Left lobe of liver (tissue), 2 donors: ENCODE results near the gene XKR3. TPM values are rescaled to one million over a fixed set of nuclear protein-coding genes. Genes with fewer than 3 reads are reported as not detected.
"Not testable (repeated sequence)": the region's sequence is repeated elsewhere in the genome, so short reads cannot be mapped to it uniquely, and the experiment has no call there.

ENCODE experiments used
- ATAC-seq: fragments of 200-7000 bp; cut with Tn5 transposase; one replicate; pipeline ENCODE4 v1.9.1; 2020; ENCODE audit warnings: mild to moderate bottlenecking, moderate library complexity
- DNase-seq: peaks from one replicate; pipeline ENCODE4 v3.0.0-alpha.2; 2020; ENCODE audit warnings: low spot score
- total RNA-seq: library from RNA; stranded (reverse); gene quantifications from one replicate; pipeline ENCODE4 v1.2.1, GENCODE V29; 2021
- donor health status: DM: no; HTN: no; CAD: no; lungs with moderate emphysema.
- donor health status: DM: no; HTN: yes; CAD: no.

Gene XKR3
- total RNA-seq, 1 donor from 2014 or later: not detected

DNA sequence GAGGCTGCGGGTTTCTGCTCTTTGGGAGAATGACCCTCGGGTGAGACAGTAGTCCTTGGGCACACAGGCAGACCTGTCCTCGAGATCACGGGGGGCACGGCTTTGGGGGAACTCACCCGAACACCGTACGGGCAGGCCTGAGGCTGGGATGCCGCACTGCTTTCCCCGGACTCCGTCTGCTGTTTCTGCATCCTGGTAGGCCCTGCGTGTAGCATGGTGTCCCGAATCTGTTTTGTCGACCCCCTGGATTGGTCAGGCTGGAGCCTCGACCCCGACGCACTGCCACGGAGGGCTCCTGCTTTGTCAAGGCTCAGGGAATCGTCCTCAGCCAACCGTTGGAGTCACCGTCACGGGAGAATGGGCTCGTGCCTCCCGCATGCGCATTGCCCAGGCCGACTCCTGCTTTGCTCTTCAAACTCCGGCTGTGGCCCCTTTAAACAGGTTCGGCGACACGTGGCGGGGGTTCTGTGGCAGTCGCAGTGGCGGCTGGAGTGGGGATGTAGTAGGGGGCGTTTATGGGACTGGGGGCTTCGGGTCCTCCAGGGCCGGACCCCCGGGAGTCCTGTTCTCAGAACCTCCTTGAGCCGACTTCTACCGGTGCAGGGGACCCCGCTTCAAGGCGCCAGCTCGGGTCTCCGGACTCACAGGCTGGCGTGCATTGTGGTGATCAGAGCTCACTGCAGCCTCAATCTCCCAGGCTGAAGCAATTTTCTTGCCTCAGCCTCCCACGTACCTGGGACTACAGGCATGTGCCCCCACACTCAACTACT lies 76.9 kb downstream of the XKR3 start:
- not testable (repeated sequence) for ATAC-seq, DNase-seq

DNA sequence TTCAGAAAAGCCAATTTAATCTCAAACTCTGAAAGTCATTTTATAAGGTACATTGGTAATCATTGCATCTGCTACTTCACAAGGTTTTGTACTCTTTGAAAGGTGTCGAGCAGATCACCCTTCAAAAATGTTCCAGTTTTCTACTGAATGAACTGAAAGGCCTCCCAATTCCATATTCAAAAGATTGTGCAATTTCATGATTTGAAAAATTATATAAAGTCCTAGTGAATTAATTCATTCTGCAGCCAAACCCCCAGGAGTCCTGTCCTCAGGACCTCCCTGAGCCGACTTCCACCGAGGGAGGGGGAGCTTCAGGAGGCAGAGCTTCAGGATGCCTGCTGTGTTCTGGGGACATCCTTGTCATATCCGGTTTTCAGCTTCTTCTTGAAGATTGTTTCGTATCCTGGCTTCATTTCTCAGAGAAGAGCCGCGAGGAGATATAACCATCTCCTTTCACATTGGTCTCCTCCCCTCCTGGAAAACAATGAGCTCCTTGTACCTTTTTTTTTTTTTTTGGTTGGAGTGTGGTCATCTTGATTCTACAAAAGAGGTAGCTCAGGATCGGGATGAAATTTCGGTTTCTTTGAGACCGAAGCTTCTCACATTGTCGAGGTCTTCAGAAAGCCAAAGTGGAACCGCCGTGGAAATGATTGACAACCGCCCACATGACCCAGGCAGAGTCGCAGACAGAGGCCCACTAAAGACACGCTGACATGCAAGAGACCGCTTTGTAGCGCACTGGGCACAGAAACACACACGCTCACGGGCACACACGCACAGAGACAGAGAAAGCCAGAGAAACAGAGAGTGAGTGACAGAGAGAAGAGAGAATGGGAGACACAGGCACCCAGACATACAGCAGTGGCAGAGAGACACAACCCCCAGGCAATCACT lies 77.7 kb downstream of the XKR3 start:
- ATAC-seq, DNase-seq: not testable (repeated sequence)

DNA sequence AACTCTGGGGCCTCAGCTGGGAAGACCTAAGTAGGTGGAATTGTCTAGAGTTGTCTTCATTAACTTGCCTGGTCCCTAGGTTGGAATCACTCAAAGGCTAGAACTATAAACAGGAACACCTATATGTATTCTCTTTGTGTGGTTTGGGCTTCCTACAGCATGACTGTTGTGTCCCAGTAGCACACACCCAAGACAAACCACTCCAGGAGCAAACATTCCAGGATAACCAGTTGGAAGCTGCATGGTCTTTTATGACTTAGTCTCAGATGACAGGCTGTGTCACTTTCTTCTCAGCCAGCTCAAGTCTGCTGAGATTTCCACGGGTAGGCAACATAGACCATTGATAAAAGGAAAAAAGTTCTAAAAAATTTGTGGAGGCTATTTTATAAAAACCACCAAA lies 90.9 kb downstream of the XKR3 start:
- ATAC-seq: not testable (repeated sequence)

More for the DNA sequence above, 90.9 kb downstream of the XKR3 start:
- not testable (repeated sequence) for DNase-seq

Other genes starting within 250 kb of the XKR3 start
- gene CCT8L2, start 232.6 kb downstream of the XKR3 start, total RNA-seq: not detected
- gene GAB4, start 182.8 kb upstream of the XKR3 start, total RNA-seq: not detected